Colonic mucosa (tissue), 4 donors: Measurements from ENCODE around the gene NBL1. TPM values are rescaled to one million over a fixed set of nuclear protein-coding genes. Genes with fewer than 3 reads are reported as not detected.
A peak's percentile ranks its signal among the peaks of the same experiment; 100 is the strongest.

Experiments
- DNase-seq: peaks from one replicate; pipeline ENCODE4 v3.0.0-alpha.2; 2020
- H3K27ac ChIP-seq: fragments of 200-600 bp; one replicate; pipeline ENCODE4 v1.8.0; 2021
- H3K27me3 ChIP-seq: fragments of 200-600 bp; one replicate; pipeline ENCODE4 v1.8.0; 2021
- H3K36me3 ChIP-seq: fragments of 200-600 bp; one replicate; pipeline ENCODE4 v1.8.0; 2021
- H3K4me1 ChIP-seq: fragments of 200-600 bp; one replicate; pipeline ENCODE4 v1.8.0; 2021; ENCODE audit warnings: mild to moderate bottlenecking
- H3K4me3 ChIP-seq: fragments of 200-600 bp; one replicate; pipeline ENCODE4 v1.8.0; 2021
- H3K9ac ChIP-seq, 2 donors: one replicate each; pipeline ENCODE4 v1.7.0; 2013; ENCODE audit warnings: control low read depth in 2 of 2, low read depth in 2 of 2, low read length in 2 of 2
- H3K9me3 ChIP-seq: fragments of 200-600 bp; one replicate; pipeline ENCODE4 v1.8.0; 2021
- CTCF ChIP-seq: fragments of 200-600 bp; IDR thresholded peaks from one replicate; pipeline ENCODE4 v1.8.0; 2022; ENCODE audit warnings: antibody characterized with exemption, mild to moderate bottlenecking
- intact Hi-C: fragments of 100-400 bp; cut with DNase I; formaldehyde crosslinking; loops from one replicate; pipeline ENCODE4 v1.14.1; 2022
- total RNA-seq, 2 donors: library from RNA; stranded (reverse); fragmentation: NEBNext Ultra II Directional in 1 of 2; extraction: Animal tissue kit (Norgen Biotek cat#: 25700) in 1 of 2; gene quantifications; one replicate each; pipeline ENCODE4 v1.2.1, GENCODE V29; 2021
- donor health status: healthy.
- donor health status: DM: no; HTN: no; CAD: no.
- donor health status: DM: no; HTN: no; CAD: no.

Gene NBL1
- total RNA-seq, 2 donors from 2014 or later: 340 to 393 TPM

GRCh38 chr1:19617376-19617775 lies 26.7 kb upstream of the NBL1 start:
- intact Hi-C loops: no loop called here
- H3K4me1 ChIP-seq: peaks cover 11% of the 10 kb centered on the region

GRCh38 chr1:19618428-19618827 lies 25.7 kb upstream of the NBL1 start:
- H3K27ac ChIP-seq: no peak overlapping the region
- intact Hi-C loops: no loop called here
- no peaks in the 10 kb centered on the region for H3K36me3 ChIP-seq
- H3K9ac ChIP-seq: peak overlapping the region in 1 of 2 donors; percentile 49
- no peak overlapping the region for H3K4me3 ChIP-seq
- no peak for TF ChIP-seq CTCF
- H3K9me3 ChIP-seq: no peaks in the 10 kb centered on the region
- peaks cover 9% of the 10 kb centered on the region for H3K4me1 ChIP-seq
- no peak for DNase-seq
- H3K27me3 ChIP-seq: no peaks in the 10 kb centered on the region

More at GRCh38 chr1:19617376-19617775, 26.7 kb upstream of the NBL1 start:
- Histone ChIP-seq H3K4me3 (no peak overlapping the region), H3K36me3 (no peaks in the 10 kb centered on the region), H3K9ac (peak overlapping the region in 1 of 2 donors; percentile 46), H3K27me3 (no peaks in the 10 kb centered on the region), H3K9me3 (no peaks in the 10 kb centered on the region), H3K27ac (peak overlapping the region; percentile 1)
- no peak for TF ChIP-seq CTCF
- DNase-seq: no peak

- peak overlapping the region in 1 of 2 donors; percentile 41 for H3K9ac ChIP-seq
- intact Hi-C loops: no loop called here
- peaks cover 6% of the 10 kb centered on the region for H3K4me1 ChIP-seq
- H3K36me3 ChIP-seq: peaks cover 4% of the 10 kb centered on the region
- H3K9me3 ChIP-seq: no peaks in the 10 kb centered on the region
- DNase-seq: peak; percentile 76
- no peaks in the 10 kb centered on the region for H3K27me3 ChIP-seq
- no peak for TF ChIP-seq CTCF
- H3K4me3 ChIP-seq: no peak overlapping the region
- H3K27ac ChIP-seq: peak overlapping the region; percentile 15
Measured at GRCh38 chr1:19619697-19620384, 24.3 kb upstream of the NBL1 start.

- intact Hi-C loops: no loop called here
- Histone ChIP-seq H3K4me3 (no peak overlapping the region), H3K36me3 (peaks cover 4% of the 10 kb centered on the region), H3K9me3 (no peaks in the 10 kb centered on the region), H3K27me3 (no peaks in the 10 kb centered on the region), H3K27ac (no peak overlapping the region), H3K9ac (no peak overlapping the region), H3K4me1 (peaks cover 6% of the 10 kb centered on the region)
- no peak for TF ChIP-seq CTCF
- no peak for DNase-seq
Measured at GRCh38 chr1:19620786-19621185, 23.3 kb upstream of the NBL1 start.

GRCh38 chr1:19621274-19621950 lies 22.7 kb upstream of the NBL1 start:
- no peak overlapping the region for H3K27ac ChIP-seq
- no peak overlapping the region for H3K4me3 ChIP-seq
- H3K9ac ChIP-seq: no peak overlapping the region
- H3K27me3 ChIP-seq: no peaks in the 10 kb centered on the region
- DNase-seq: no peak
- H3K4me1 ChIP-seq: peaks cover 6% of the 10 kb centered on the region
- H3K36me3 ChIP-seq: peaks cover 4% of the 10 kb centered on the region
- no peaks in the 10 kb centered on the region for H3K9me3 ChIP-seq
- intact Hi-C loops: no loop called here
- no peak for TF ChIP-seq CTCF
